ENCODE measurements around the gene MAG. TPM values are rescaled to one million over a fixed set of nuclear protein-coding genes. Genes with fewer than 3 reads are reported as not detected.

MAG gene
- total and polyA plus RNA-seq, 2 of the 13 experiments (the other 11 are each of a cell fraction or from before 2014, with no cell fraction given): 0.20 to 1.3 TPM

GRCh38 chr19:35318679-35319448, 26.9 kb downstream of the MAG start (continued):
- TF ChIP-seq ZBTB33 (CRISPR knock-in tag; IDR thresholded peaks at IDR 0.05) (0 out of 2 replicates have a peak, but pooled peaks have one; percentile 29), ZFY (CRISPR knock-in tag; IDR thresholded peaks at IDR 0.05) (peak; percentile 28; the same call in 1 of the 2 replicates), ARNT (IDR thresholded peaks at IDR 0.05) (no peak), ZMAT5 (CRISPR knock-in tag; IDR thresholded peaks at IDR 0.05; ENCODE audit: borderline replicate concordance, low read depth) (no peak), ZNF382 (CRISPR knock-in tag; IDR thresholded peaks at IDR 0.05; ENCODE audit: borderline replicate concordance) (no peak), MZF1 (CRISPR knock-in tag; IDR thresholded peaks at IDR 0.05; ENCODE audit: borderline replicate concordance) (no peak), ZNF556 (CRISPR knock-in tag; IDR thresholded peaks at IDR 0.05; ENCODE audit: borderline replicate concordance) (no peak), ZNF383 (CRISPR knock-in tag; IDR thresholded peaks at IDR 0.05; ENCODE audit: borderline replicate concordance) (no peak), SYNCRIP (IDR thresholded peaks at IDR 0.05; ENCODE audit: insufficient read depth, low read depth, low read length) (no peak), TFDP2 (CRISPR knock-in tag; IDR thresholded peaks at IDR 0.05) (no peak), RAD51 (IDR thresholded peaks at IDR 0.05; ENCODE audit: borderline replicate concordance) (no peak), FOXP1 (IDR thresholded peaks at IDR 0.05) (no peak), FOXP1 (CRISPR knock-in tag; IDR thresholded peaks at IDR 0.05) (peak; percentile 17; the same call in 1 of the 2 replicates), ZFP1 (CRISPR knock-in tag; IDR thresholded peaks at IDR 0.05) (no peak), DMAP1 (CRISPR knock-in tag; IDR thresholded peaks at IDR 0.05) (peak; percentile 24; the same call in 1 of the 2 replicates), CBX2 (IDR thresholded peaks at IDR 0.05; ENCODE audit: low read depth, low read length) (no peak), CBX2 (CRISPR knock-in tag; IDR thresholded peaks at IDR 0.05; ENCODE audit: low read depth) (no peak), ZNF850 (CRISPR knock-in tag; conservative IDR thresholded peaks at IDR 0.05) (no peak), HOXA9 (CRISPR knock-in tag; IDR thresholded peaks at IDR 0.05; ENCODE audit: borderline replicate concordance) (no peak)
- TF ChIP-seq, protein P1, sequence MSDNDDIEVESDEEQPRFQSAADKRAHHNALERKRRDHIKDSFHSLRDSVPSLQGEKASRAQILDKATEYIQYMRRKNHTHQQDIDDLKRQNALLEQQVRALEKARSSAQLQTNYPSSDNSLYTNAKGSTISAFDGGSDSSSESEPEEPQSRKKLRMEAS (IDR thresholded peaks at IDR 0.05): peak; percentile 83
- TF ChIP-seq, protein P2, sequence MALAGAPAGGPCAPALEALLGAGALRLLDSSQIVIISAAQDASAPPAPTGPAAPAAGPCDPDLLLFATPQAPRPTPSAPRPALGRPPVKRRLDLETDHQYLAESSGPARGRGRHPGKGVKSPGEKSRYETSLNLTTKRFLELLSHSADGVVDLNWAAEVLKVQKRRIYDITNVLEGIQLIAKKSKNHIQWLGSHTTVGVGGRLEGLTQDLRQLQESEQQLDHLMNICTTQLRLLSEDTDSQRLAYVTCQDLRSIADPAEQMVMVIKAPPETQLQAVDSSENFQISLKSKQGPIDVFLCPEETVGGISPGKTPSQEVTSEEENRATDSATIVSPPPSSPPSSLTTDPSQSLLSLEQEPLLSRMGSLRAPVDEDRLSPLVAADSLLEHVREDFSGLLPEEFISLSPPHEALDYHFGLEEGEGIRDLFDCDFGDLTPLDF (CRISPR knock-in tag; IDR thresholded peaks at IDR 0.05): no peak
- TF ChIP-seq, protein P3, sequence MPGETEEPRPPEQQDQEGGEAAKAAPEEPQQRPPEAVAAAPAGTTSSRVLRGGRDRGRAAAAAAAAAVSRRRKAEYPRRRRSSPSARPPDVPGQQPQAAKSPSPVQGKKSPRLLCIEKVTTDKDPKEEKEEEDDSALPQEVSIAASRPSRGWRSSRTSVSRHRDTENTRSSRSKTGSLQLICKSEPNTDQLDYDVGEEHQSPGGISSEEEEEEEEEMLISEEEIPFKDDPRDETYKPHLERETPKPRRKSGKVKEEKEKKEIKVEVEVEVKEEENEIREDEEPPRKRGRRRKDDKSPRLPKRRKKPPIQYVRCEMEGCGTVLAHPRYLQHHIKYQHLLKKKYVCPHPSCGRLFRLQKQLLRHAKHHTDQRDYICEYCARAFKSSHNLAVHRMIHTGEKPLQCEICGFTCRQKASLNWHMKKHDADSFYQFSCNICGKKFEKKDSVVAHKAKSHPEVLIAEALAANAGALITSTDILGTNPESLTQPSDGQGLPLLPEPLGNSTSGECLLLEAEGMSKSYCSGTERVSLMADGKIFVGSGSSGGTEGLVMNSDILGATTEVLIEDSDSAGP (CRISPR knock-in tag; IDR thresholded peaks at IDR 0.05; ENCODE audit: borderline replicate concordance): 0 out of 2 replicates have a peak, but pooled peaks have one; percentile 17
